NT2/D1 (cell line): Measurements from ENCODE around the gene TRPV5.

Source experiments
- YY1 ChIP-seq: IDR thresholded peaks from 2 replicates; pipeline ENCODE4 v1.6.1; 2011; ENCODE audit not compliant: insufficient read length, insufficient read depth
- ZNF274 ChIP-seq: IDR thresholded peaks from 2 replicates; pipeline ENCODE4 v1.6.1; 2011; ENCODE audit warnings: mild to moderate bottlenecking, low read depth, low read length

- TF ChIP-seq ZNF274 = no peak
- TF ChIP-seq YY1 = no peak
Observed at GRCh38 chr7:142910481-142910880, 23.1 kb downstream of the TRPV5 start.
